ENCODE results near the gene PACSIN2.

DNA sequence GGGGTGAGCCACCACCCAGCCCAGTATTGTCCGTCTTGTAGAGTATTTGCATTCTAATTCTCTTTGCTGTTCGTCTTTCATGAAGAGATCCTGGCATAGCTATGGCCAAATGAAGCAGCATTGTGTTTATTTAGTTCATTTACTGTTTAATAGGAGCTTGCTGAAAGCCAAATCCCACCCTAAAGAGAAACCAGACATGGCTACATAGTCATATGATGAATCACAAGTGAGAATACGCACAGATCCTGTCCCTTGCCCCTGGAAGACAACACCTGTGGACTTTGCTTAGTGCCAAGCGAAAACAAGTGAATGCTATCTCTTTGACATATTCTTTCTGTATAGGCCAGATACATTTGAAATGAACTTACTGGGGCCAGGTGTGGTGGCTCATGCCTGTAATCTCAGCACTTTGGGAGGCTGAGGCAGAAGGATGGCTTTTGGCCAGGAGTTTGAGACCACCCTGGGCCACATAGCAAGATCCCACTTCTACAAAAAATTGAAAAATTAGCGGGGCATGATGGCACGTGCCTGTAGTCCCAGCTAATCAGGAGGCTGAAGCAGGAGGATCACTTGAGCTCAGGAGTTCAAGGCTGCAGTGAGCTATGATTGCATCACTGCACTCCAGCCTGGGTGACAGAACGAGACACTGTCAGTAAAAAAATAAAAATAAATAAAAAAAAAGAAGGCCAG lies 152.8 kb downstream of the PACSIN2 start:
- TF ChIP-seq CTCF (conservative IDR thresholded peaks at IDR 0.05; ENCODE audit: low read depth in 2 of 2) (no peak), POLR2AphosphoS5 (IDR thresholded peaks at IDR 0.05; ENCODE audit: low read depth) (no peak), EZH2phosphoT487 (IDR thresholded peaks at IDR 0.05; ENCODE audit: unreplicated experiment) (no peak), EZH2 (IDR thresholded peaks at IDR 0.05; ENCODE audit: low read depth, unreplicated experiment) (no peak)
- TF ChIP-seq, protein P1, sequence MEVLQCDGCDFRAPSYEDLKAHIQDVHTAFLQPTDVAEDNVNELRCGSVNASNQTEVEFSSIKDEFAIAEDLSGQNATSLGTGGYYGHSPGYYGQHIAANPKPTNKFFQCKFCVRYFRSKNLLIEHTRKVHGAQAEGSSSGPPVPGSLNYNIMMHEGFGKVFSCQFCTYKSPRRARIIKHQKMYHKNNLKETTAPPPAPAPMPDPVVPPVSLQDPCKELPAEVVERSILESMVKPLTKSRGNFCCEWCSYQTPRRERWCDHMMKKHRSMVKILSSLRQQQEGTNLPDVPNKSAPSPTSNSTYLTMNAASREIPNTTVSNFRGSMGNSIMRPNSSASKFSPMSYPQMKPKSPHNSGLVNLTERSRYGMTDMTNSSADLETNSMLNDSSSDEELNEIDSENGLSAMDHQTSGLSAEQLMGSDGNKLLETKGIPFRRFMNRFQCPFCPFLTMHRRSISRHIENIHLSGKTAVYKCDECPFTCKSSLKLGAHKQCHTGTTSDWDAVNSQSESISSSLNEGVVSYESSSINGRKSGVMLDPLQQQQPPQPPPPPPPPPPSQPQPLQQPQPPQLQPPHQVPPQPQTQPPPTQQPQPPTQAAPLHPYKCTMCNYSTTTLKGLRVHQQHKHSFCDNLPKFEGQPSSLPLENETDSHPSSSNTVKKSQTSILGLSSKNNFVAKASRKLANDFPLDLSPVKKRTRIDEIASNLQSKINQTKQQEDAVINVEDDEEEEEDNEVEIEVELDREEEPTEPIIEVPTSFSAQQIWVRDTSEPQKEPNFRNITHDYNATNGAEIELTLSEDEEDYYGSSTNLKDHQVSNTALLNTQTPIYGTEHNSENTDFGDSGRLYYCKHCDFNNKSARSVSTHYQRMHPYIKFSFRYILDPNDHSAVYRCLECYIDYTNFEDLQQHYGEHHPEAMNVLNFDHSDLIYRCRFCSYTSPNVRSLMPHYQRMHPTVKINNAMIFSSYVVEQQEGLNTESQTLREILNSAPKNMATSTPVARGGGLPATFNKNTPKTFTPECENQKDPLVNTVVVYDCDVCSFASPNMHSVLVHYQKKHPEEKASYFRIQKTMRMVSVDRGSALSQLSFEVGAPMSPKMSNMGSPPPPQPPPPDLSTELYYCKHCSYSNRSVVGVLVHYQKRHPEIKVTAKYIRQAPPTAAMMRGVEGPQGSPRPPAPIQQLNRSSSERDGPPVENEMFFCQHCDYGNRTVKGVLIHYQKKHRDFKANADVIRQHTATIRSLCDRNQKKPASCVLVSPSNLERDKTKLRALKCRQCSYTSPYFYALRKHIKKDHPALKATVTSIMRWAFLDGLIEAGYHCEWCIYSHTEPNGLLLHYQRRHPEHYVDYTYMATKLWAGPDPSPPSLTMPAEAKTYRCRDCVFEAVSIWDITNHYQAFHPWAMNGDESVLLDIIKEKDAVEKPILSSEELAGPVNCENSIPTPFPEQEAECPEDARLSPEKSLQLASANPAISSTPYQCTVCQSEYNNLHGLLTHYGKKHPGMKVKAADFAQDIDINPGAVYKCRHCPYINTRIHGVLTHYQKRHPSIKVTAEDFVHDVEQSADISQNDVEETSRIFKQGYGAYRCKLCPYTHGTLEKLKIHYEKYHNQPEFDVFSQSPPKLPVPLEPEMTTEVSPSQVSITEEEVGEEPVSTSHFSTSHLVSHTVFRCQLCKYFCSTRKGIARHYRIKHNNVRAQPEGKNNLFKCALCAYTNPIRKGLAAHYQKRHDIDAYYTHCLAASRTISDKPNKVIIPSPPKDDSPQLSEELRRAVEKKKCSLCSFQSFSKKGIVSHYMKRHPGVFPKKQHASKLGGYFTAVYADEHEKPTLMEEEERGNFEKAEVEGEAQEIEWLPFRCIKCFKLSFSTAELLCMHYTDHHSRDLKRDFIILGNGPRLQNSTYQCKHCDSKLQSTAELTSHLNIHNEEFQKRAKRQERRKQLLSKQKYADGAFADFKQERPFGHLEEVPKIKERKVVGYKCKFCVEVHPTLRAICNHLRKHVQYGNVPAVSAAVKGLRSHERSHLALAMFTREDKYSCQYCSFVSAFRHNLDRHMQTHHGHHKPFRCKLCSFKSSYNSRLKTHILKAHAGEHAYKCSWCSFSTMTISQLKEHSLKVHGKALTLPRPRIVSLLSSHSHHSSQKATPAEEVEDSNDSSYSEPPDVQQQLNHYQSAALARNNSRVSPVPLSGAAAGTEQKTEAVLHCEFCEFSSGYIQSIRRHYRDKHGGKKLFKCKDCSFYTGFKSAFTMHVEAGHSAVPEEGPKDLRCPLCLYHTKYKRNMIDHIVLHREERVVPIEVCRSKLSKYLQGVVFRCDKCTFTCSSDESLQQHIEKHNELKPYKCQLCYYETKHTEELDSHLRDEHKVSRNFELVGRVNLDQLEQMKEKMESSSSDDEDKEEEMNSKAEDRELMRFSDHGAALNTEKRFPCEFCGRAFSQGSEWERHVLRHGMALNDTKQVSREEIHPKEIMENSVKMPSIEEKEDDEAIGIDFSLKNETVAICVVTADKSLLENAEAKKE (CRISPR knock-in tag; IDR thresholded peaks at IDR 0.05) = no peak
- TF ChIP-seq, protein P2, sequence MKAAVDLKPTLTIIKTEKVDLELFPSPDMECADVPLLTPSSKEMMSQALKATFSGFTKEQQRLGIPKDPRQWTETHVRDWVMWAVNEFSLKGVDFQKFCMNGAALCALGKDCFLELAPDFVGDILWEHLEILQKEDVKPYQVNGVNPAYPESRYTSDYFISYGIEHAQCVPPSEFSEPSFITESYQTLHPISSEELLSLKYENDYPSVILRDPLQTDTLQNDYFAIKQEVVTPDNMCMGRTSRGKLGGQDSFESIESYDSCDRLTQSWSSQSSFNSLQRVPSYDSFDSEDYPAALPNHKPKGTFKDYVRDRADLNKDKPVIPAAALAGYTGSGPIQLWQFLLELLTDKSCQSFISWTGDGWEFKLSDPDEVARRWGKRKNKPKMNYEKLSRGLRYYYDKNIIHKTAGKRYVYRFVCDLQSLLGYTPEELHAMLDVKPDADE (IDR thresholded peaks at IDR 0.05) = no peak

Data from GM23338 (cell line).